MV-4-11 (cell line): Measurements from ENCODE around the gene BMPER.

Experiments
- DNase-seq: peaks from one replicate; lab custom pipeline; 2025; lab: John Stamatoyannopoulos, UW

BMPER gene

DNA sequence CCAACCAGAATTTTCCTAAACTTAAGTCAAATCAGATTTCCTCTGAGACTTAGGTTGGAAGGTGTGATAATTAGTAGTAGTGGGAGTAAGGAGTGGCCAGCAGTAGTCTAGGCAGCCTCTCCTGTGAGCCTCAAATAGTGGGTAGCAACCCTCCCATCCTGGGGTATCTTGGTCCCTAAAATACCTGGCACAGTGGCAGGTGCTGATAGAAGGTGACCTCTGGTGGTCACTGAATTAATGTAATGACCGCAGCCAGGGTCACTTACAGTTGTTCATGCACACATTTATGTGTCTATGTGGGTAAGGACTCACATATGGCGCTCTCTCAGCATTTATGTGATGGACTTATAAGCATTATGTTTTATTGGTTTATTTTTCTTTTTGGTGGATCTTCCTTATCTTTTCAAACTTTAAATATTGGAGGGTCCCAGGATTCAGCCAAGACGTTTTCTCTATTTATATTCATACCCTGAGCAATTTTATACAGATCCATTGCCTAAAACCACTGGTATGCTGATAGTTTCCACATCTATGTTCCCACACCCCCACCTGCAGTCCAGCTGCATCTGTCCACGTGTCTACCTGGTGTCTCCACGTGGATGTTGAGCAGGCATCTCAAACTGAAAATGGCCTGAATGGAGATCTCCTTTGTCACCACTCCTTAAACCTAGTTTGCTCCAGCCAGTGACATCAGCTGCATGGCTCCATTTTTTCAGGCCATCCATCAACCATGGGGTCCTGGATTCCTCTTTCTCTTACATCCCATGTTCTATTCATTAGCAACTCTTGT is 18.3 kb downstream of the BMPER start:
- DNase-seq = no peak

- no peak for DNase-seq
These were observed 21.2 kb downstream of the BMPER start for GRCh38 chr7:33926535-33926934.

DNA sequence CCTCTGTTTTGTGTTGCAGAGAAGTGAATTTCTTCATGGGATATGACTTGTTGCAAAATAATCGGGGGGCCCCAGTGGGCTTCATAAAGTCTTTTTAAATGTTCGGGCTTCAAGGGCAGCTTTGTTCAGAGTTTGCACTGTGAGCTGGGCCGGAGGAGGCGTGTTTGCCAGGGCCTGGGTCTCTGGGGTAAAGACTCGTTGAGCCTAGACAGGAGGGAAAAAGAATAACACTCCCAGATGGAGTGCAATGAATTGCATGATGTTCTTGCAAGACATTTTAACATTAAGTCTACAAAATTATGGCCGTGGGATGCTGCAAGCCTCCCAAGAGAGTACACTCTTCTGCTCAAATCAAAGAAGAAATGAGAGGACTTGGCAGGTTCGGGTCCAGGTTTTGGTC is 23.6 kb downstream of the BMPER start:
- DNase-seq = no peak

DNA sequence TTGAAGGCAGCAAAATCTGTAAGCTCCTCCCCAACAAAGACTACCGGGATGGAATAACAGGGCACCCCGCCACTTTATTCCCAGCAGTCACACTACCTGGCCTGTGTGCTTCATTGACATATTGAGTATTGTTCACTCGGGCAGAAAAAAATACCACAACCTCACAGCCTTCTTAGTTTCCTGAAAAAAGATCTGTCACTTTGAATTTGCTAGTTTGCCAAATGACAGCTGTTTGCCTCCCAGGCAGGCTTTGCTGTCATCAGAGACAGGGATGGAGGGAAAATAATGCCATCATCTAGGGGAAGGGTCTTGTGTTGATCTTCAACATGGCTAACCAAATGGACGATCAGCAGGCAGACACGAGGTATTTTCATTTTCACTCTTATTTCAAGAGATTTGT is 26.9 kb downstream of the BMPER start:
- no peak for DNase-seq

DNA sequence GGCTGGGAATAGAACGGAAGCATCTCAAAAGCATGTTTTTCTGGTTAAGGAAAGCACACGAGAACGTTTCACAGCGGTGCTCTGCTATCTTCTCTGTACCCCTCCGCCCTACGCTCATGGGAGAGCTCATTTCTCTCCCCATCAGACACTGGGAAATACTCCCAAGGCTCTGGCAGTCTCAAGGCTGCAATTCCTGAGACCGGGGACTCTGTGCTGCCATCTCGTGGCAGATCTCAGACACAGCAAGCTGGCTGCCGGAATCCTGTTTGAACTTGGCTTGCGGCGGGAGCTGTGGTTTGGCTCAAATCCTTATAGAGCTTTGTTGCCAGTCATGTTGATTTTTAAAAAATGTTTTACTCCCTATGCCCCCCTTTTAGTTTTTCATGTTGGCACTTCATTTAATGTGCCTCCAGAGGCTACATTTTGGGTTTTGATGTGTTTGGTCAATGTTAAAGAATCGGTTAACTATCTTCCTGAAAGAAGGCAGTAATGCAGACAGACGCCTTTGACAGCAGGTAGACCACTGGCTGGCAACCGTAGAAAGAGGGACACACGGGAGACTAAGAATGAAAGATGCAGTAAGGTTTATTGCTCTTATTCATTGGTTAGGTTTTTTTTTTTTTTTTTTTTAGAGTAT is 27.6 kb downstream of the BMPER start:
- peak; percentile 64 for DNase-seq

DNA sequence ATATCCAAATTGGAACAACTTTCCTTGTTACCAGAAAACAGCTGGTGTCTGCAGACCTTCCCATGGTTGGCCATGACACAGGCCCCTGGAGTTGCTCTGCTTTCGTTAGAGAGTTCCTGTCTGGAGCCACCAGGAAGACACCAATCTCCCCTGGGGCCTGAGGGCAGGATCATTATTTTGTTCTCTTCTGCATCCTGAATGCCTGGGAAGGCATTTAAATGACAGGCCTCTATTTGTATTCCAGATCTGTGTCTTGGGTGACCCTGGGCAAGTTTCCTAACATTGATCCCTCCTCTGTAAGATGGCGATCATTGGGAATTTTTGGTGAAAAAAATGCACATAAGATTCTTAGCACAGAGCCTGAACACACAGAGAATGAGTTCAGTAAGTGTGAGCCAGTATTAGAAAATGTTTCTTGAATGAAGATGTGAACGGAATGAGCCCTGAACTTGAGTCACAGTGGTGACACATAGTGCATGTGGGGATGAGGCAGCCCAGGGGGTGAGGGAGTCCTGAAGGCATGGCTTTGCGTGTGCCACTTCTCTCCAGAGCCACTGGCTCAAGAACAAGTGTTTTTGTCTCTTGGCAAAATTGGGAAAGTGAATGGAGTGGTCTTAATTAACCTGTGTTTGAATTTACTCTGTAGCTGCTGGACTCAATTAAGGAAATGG is 28.4 kb downstream of the BMPER start:
- no peak for DNase-seq

DNA sequence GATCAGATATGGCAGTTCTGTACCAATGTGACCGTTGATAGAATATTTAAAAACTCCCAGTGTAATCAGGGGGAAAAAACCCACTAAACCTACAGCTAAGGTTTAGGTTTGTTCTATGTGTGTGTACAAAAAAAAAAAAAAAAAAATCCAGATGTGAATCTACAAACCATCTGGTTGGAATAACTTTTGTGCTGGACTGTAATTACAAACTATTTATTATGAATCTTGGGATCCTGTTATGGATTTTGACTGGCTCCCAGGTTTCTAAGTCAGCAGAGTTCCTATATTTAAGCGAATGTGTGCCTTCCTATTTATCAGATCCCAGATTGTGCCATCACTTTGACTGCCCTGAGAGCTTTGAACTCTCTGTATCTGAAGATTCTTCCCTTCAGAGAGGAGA is 29.1 kb downstream of the BMPER start:
- no peak for DNase-seq

DNA sequence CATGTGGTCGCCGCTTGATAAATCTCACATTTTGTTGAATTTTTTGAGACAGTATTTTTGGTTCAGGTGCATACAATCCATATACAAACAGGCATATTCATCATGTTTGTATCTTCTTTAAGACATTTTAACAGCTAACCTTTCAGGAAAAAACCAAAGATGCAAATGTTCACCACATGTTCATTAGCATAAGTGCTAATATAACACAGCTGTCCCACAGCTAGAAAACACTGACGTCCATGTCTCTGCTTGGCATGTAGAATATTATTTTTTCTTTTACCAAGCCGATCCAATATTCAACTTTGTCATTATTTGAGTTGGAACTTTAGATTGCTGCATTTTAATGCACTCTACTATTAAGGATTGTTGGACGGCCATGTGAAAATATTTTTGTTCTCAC is 31.2 kb downstream of the BMPER start:
- no peak for DNase-seq

- no peak for DNase-seq
These were observed 32.5 kb downstream of the BMPER start for GRCh38 chr7:33937871-33938270.

DNA sequence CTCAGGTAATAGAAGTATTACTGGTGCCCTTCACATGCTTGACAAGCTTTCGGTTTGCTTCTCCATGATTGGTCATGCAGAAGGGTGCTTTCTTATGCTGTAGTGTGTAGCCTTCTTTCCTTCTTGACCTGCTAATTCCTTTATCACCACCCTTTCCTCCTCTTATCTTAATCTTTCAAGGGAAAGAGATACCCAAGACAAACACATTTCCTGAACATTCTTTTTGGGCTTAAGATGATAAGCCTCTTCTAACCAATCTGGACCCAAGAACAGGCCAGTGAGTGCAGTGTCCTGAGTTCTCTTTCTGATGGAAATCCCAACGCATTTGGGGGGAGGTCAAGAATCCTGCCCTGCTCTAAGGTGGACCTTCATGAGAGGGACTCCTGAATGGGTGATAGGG is 33.8 kb downstream of the BMPER start:
- DNase-seq = no peak

GRCh38 chr7:33940503-33940902 is 35.2 kb downstream of the BMPER start:
- no peak for DNase-seq

DNA sequence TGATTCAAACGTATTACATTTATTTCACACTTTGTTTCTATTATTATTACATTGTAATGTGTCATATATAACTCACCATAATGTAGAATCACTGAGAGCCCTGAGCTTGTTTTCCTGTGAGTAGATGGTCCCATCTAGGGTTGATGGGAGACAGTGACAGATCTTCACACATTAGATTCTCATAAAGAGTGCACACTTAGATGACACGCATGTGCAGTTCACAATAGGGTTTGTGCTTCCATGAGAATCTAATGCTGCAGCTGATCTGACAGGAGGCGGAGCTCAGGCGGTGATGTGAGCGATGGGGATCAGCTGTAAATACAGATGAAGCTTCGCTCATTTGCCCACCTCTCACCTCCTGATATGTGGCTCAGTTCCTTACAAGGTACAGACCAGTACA is 36.1 kb downstream of the BMPER start:
- no peak for DNase-seq

DNA sequence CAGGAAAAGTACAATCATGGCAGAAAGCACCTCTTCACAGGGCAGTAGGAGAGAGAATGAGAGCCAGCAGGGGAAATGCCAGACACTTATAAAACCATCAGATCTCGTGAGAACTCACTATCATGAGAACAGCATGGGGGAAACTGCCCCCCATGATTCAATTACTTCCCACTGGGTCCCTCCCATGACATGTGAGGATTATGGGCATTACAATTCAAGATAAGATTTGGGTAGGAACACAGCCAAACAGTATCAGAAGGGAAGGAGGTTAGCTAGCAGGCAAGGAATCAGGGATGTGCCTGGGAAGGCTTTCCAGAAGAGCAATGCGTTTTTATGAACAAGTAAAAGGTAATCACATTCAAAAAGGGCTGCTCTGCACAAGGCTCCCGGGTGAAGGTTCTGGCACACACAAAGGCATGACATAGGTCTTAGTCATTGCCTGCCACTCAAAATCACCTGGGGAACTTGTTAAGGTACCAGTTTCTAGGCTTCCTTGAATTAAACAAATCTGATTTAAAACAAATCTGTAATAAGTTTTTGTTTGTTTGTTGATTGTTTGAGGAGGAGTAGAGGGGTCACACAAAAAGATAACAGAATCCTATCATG is 40.9 kb downstream of the BMPER start:
- DNase-seq = no peak

GRCh38 chr7:33950047-33950714 is 44.8 kb downstream of the BMPER start:
- no peak for DNase-seq

GRCh38 chr7:33952824-33953223 is 47.5 kb downstream of the BMPER start:
- DNase-seq = no peak

DNA sequence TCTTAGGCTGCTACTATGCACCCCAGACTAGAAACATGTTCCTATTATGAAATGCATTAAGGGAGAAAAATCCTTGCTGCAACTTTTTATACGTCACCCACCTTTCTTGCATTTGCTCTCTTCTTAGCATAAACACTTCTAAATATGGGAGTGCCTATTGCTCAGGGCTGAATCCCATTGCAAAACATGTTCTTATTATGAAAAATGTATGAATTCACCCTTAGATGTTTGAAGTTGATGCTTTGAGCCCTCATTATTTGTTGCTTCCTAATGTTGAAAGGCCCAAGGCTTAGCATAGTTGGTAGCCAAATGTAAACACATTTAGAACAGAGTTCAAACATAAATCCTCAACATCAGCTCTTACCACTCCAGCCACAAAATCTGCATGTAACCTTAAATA is 52.8 kb downstream of the BMPER start:
- no peak for DNase-seq

- DNase-seq = no peak
These were observed 54.3 kb downstream of the BMPER start for GRCh38 chr7:33959676-33960075.

- DNase-seq = no peak
These were observed 56.6 kb downstream of the BMPER start for GRCh38 chr7:33961948-33962347.

DNA sequence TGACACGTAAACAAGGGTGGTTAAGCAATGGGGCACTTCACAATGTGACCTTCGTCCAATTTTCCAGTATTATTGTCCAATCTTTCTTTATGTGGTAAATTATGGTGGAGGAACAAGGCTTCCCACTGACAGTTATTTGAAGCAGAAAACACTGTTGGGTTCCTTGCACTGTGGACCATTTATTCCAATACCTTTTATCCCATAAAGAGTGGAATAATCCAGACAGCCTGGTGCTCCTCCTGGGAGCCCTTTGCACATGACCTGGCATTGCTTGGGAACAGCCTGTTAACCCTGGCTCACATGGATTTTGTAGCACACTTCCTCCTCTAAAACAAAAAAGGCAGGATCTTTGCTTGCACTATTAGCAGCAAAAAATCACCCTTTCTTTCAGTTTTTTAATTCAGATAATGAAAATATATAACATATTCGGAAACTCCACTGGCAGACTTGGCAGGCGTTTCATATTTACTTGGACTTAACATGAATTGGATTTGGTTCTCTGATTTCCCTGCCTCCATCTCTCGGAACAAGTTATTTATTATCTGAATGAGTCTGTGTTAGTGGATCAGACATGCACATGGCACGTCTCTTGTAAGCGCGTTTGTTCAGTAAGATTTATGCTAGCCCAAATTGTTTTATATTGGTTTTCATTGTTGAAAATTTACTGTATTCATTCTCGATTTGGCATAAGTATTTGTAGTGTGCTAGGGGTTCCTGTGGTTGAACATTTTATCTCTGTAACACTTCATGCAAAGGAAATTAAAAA is 59.3 kb downstream of the BMPER start:
- no peak for DNase-seq

GRCh38 chr7:33965183-33965744 is 59.9 kb downstream of the BMPER start:
- no peak for DNase-seq

DNA sequence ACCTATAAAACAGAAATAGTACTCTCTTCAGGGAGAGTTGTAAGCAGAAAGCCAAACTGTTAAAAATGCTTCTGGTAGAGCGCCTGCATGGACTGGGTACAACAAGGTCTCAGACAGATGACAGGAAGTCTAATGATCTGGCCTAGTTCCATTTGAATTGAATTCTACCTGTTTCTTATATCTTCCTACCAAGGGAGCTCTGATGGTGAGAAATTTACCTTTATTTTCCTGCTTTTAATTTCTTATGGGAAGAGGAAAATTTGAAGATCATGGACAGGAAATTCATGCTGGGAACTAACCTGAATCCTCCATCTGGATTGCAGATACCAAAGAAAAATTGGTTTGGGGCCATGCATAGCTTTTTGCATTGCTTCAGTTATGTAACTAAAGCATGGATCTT is 63.3 kb downstream of the BMPER start:
- no peak for DNase-seq
